ENCODE results near the gene RRM2. TPM values are rescaled to one million over a fixed set of nuclear protein-coding genes. Genes with fewer than 3 reads are reported as not detected.
A peak's percentile ranks its signal among the peaks of the same experiment; 100 is the strongest.
"Not testable (repeated sequence)": the region's sequence is repeated elsewhere in the genome, so short reads cannot be mapped to it uniquely, and the experiment has no call there.

RRM2 gene
- total and polyA plus RNA-seq, 8 donors, result 1.2 to 30.3 (median 12.8) TPM

DNA sequence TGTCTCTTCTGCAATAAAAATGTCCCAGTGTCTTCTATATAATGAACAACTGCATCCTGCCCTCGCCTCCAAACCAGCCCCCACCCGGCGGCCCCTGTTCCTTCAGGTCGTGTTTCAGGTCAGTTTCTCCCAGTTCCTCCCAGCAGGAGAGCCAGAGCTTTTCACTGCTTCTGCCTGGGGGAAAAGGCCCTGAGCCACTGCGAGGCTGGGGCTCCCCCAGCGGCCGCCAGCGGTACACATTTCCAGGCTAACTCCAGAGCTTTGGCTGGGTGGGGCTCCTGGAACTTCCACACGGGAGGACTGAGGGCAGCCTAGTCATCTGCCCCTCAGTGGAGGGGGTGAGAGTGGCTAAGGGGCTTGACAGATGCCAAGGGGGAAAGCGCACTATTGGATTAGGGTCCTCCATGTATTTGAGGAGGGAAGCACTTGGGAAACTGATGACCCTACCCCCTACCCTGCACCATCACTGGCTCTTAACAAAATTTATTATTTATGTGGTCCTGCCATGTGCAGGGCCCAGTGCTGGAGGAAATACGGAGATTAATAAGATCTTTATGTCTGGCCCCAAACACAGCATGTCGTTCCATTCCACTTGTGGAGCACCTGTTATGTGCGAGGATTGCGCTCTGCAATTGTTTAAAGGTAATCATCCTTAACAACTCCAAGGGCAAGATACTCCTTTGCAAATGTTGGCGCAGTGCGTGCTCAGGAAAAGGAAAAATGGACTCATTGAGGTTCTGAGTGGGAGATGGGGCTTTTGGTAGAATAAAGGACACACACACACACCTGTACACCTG is 25.0 kb upstream of the RRM2 start:
- Histone ChIP-seq H3K9me3 (no peaks in the 10 kb centered on the region), H3K27me3 (peaks cover 0 to 22% (median 0%) of the 10 kb centered on the region in 3 donors), H3K27ac (no peak overlapping the region), H3K4me3 (no peak overlapping the region), H3K4me1 (peaks cover 0 to 9% (median 3%) of the 10 kb centered on the region in 4 donors), H3K36me3 (no peaks in the 10 kb centered on the region)
- peak in 1 of 3 donors; percentile 19 for TF ChIP-seq POLR2AphosphoS5 (IDR thresholded peaks at IDR 0.05)
- no peak for TF ChIP-seq EP300 (IDR thresholded peaks at IDR 0.05)
- peak in 5 of 7 experiments; percentile 81 to 92 (median 87) for TF ChIP-seq CTCF (IDR thresholded peaks at IDR 0.05)
- TF ChIP-seq POLR2A (IDR thresholded peaks at IDR 0.05), result no peak
- WGBS, 5 donors, result 34 to 37% (median 35%) methylated on average over 16 of the region's 16 CpGs
- peak; percentile 71 to 87 for DNase-seq
- intact Hi-C loops (cut with DNase I; ENCODE audit: low total_unique reads), result no loop called here

- Histone ChIP-seq H3K27ac (no peak overlapping the region), H3K4me3 (no peak overlapping the region), H3K4me1 (peaks cover 0 to 9% (median 3%) of the 10 kb centered on the region in 4 donors), H3K36me3 (no peaks in the 10 kb centered on the region), H3K9me3 (peaks cover 0 to 5% (median 2%) of the 10 kb centered on the region in 4 donors), H3K27me3 (peaks cover 0 to 3% (median 0%) of the 10 kb centered on the region in 3 donors)
- 61 to 73% (median 67%) methylated on average over 7 of the region's 7 CpGs for WGBS, 5 donors
- TF ChIP-seq POLR2A (IDR thresholded peaks at IDR 0.05) (no peak), POLR2AphosphoS5 (IDR thresholded peaks at IDR 0.05) (no peak), EP300 (IDR thresholded peaks at IDR 0.05) (no peak), CTCF (IDR thresholded peaks at IDR 0.05) (no peak)
- no peak for DNase-seq
- intact Hi-C loops (cut with DNase I; ENCODE audit: low total_unique reads), result no loop called here
Observed at GRCh38 chr2:10101491-10101890, 21.0 kb upstream of the RRM2 start.

DNA sequence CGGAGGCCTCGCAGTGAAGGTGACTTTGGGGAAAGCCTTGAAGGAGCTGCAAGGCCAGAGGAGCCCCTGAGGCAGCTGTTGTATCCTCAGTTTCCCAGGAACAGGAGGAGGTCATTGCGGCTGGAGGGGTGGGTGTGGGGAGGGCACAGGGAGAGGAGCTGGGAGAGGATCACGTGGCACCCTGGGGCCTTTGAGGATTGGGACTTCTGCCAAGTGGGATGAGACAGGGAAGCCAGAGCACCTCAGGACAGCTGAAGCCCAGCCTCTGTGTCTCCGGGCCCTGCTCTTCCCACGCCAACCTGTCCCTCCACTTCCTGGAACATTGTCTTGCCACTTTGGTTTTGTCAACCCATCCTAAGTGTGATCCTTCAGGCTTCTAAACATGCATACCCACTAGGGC is 19.4 kb upstream of the RRM2 start:
- Histone ChIP-seq H3K27me3 (peaks cover 0 to 3% (median 0%) of the 10 kb centered on the region in 3 donors), H3K9me3 (peaks cover 0 to 9% (median 6%) of the 10 kb centered on the region in 4 donors), H3K36me3 (no peaks in the 10 kb centered on the region), H3K4me1 (no peaks in the 10 kb centered on the region), H3K27ac (no peak overlapping the region), H3K4me3 (no peak overlapping the region)
- no peak for DNase-seq
- no peak for TF ChIP-seq POLR2AphosphoS5 (IDR thresholded peaks at IDR 0.05)
- intact Hi-C loops (cut with DNase I; ENCODE audit: low total_unique reads), result no loop called here
- 87 to 95% (median 92%) methylated on average over 6 of the region's 6 CpGs for WGBS, 5 donors

DNA sequence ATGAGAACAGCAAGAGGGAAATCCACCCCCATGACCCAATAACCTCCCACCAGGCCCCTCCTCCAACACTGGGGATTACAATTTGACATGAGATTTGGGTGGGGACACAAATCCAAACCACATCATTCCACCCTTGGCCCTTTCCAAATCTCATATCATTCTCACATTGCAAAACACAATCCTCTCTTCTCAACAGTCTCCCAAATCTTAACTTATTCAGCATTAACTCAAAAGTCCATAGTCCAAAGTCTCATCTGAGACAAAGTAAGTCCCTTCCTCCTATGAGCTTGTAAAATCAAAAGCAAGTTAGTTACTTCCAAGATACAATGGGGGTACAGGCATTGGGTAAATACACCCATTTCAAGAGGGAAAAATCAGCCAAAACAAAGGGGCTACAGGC is 17.6 kb upstream of the RRM2 start:
- H3K4me3 ChIP-seq; H3K27me3 ChIP-seq; H3K9me3 ChIP-seq; H3K27ac ChIP-seq; H3K4me1 ChIP-seq; H3K36me3 ChIP-seq; intact Hi-C loops (cut with DNase I; ENCODE audit: low total_unique reads); DNase-seq: not testable (repeated sequence)

DNA sequence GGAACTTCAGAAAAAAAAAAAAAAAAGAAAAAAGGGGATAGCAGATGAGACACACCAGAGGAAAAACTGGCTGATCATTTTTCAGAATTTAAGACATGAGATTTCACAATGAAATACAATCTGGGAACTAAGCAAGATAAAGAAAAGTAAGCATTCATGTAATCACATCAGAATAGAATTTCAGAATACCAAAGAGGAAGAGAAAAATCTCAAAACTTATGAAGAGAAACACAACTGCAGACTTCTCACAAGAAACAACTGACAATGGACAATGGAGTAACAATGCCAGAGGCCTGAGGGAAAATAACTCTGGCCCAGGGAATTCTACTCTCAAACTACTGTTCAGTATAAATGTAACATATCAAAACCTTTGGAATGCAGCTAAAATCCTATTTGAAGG is 13.2 kb upstream of the RRM2 start:
- peaks cover 0 to 9% (median 6%) of the 10 kb centered on the region in 4 donors for H3K9me3 ChIP-seq
- DNase-seq, result no peak
- intact Hi-C loops (cut with DNase I; ENCODE audit: low total_unique reads), result no loop called here
- no peaks in the 10 kb centered on the region for H3K27me3 ChIP-seq
- H3K4me1 ChIP-seq, result no peaks in the 10 kb centered on the region
- no peaks in the 10 kb centered on the region for H3K36me3 ChIP-seq
- TF ChIP-seq POLR2A (IDR thresholded peaks at IDR 0.05) (no peak), CTCF (IDR thresholded peaks at IDR 0.05) (no peak), EP300 (IDR thresholded peaks at IDR 0.05) (no peak), POLR2AphosphoS5 (IDR thresholded peaks at IDR 0.05) (no peak)
- no peak overlapping the region for H3K27ac ChIP-seq
- no peak overlapping the region for H3K4me3 ChIP-seq

All from stomach (tissue), 9 donors.